Measurements from ENCODE around the gene CAMKK1. TPM values are rescaled to one million over a fixed set of nuclear protein-coding genes. Genes with fewer than 3 reads are reported as not detected.

The CAMKK1 gene
- total RNA-seq, 4 donors from 2014 or later, result 0.44 to 5.1 (median 2.1) TPM

- Histone ChIP-seq H3K4me3 (no peak overlapping the region), H3K36me3 (no peaks in the 10 kb centered on the region), H3K27ac (peak overlapping the region; percentile 75 to 81 (median 77)), H3K9me3 (no peaks in the 10 kb centered on the region), H3K4me1 (peaks cover 21 to 26% of the 10 kb centered on the region in 2 donors), H3K27me3 (no peaks in the 10 kb centered on the region)
- TF ChIP-seq POLR2A (IDR thresholded peaks at IDR 0.05) (no peak), CTCF (IDR thresholded peaks at IDR 0.05 in 4 of 5, conservative IDR thresholded peaks at IDR 0.05 in 1 of 5) (no peak)
- in situ Hi-C loops (cut with MboI; ENCODE audit: low sequenced_read_pairs in 4 of 4) (no loop called here), intact Hi-C loops (cut with DNase I; ENCODE audit: low total_unique reads) (loop anchor here (5.0 kb wide), 1 partner anchor 158 kb away; no protein-coding TSS in a partner anchor)
- ATAC-seq (peak; percentile 19 to 35), DNase-seq (peak; percentile 23 to 28)
Observed at GRCh38 chr17:3894911-3895343, 2.1 kb upstream of the CAMKK1 start.

- H3K4me1 ChIP-seq, result peaks cover 26% of the 10 kb centered on the region in 2 donors
- no peak for ATAC-seq
- in situ Hi-C loops (cut with MboI; ENCODE audit: low sequenced_read_pairs in 4 of 4), result no loop called here
Observed at GRCh38 chr17:3894188-3894587, 1.3 kb upstream of the CAMKK1 start.

GRCh38 chr17:3893720-3894116, 865 bp upstream of the CAMKK1 start:
- Histone ChIP-seq H3K9me3 (no peaks in the 10 kb centered on the region), H3K4me1 (peaks cover 30 to 31% of the 10 kb centered on the region in 2 donors), H3K27me3 (no peaks in the 10 kb centered on the region), H3K36me3 (no peaks in the 10 kb centered on the region), H3K4me3 (peak overlapping the region; percentile 61 to 83 (median 68)), H3K27ac (peak overlapping the region; percentile 75 to 81 (median 77))
- TF ChIP-seq CTCF (IDR thresholded peaks at IDR 0.05 in 4 of 5, conservative IDR thresholded peaks at IDR 0.05 in 1 of 5) (no peak), POLR2A (IDR thresholded peaks at IDR 0.05) (no peak)
- intact Hi-C loops (cut with DNase I; ENCODE audit: low total_unique reads), result loop anchor here (1.0 to 5.0 kb wide), 2 partner anchors 47 to 156 kb away; partner anchors contain the start of gene NCBP3
- ATAC-seq (no peak), DNase-seq (no peak)
- in situ Hi-C loops (cut with MboI; ENCODE audit: low sequenced_read_pairs in 4 of 4), result no loop called here

More at GRCh38 chr17:3894188-3894587, 1.3 kb upstream of the CAMKK1 start:
- Histone ChIP-seq H3K9me3 (no peaks in the 10 kb centered on the region), H3K27me3 (no peaks in the 10 kb centered on the region), H3K36me3 (no peaks in the 10 kb centered on the region), H3K4me3 (no peak overlapping the region), H3K27ac (peak overlapping the region; percentile 75 to 81 (median 77))
- intact Hi-C loops (cut with DNase I; ENCODE audit: low total_unique reads), result loop anchor here (5.0 kb wide), 1 partner anchor 157 kb away; no protein-coding TSS in a partner anchor
- DNase-seq, result no peak
- TF ChIP-seq POLR2A (IDR thresholded peaks at IDR 0.05) (no peak), CTCF (IDR thresholded peaks at IDR 0.05 in 4 of 5, conservative IDR thresholded peaks at IDR 0.05 in 1 of 5) (no peak)

- in situ Hi-C loops (cut with MboI; ENCODE audit: low sequenced_read_pairs in 4 of 4) (no loop called here), intact Hi-C loops (cut with DNase I; ENCODE audit: low total_unique reads) (loop anchor here (5.0 kb wide), 1 partner anchor 155 kb away; no protein-coding TSS in a partner anchor)
- no peaks in the 10 kb centered on the region for H3K9me3 ChIP-seq
- peak; percentile 66 for DNase-seq
- peaks cover 37 to 39% of the 10 kb centered on the region in 2 donors for H3K4me1 ChIP-seq
- H3K27ac ChIP-seq, result peak overlapping the region; percentile 33 to 81 (median 54)
- ATAC-seq, result peak; percentile 0 to 4
- no peak for TF ChIP-seq CTCF (IDR thresholded peaks at IDR 0.05 in 4 of 5, conservative IDR thresholded peaks at IDR 0.05 in 1 of 5)
- TF ChIP-seq POLR2A (IDR thresholded peaks at IDR 0.05), result peak; percentile 18 to 34
- H3K4me3 ChIP-seq, result peak overlapping the region; percentile 61 to 84 (median 64)
- no peaks in the 10 kb centered on the region for H3K36me3 ChIP-seq
- H3K27me3 ChIP-seq, result no peaks in the 10 kb centered on the region
Observed at GRCh38 chr17:3892095-3892998, 506 bp downstream of the CAMKK1 start.

Data from gastrocnemius medialis (tissue), 4 donors.